ENCODE measurements around the gene CAV2. TPM values are rescaled to one million over a fixed set of nuclear protein-coding genes. Genes with fewer than 3 reads are reported as not detected.

CAV2 gene
- total RNA-seq, 2 experiments from 2014 or later = not detected

DNA sequence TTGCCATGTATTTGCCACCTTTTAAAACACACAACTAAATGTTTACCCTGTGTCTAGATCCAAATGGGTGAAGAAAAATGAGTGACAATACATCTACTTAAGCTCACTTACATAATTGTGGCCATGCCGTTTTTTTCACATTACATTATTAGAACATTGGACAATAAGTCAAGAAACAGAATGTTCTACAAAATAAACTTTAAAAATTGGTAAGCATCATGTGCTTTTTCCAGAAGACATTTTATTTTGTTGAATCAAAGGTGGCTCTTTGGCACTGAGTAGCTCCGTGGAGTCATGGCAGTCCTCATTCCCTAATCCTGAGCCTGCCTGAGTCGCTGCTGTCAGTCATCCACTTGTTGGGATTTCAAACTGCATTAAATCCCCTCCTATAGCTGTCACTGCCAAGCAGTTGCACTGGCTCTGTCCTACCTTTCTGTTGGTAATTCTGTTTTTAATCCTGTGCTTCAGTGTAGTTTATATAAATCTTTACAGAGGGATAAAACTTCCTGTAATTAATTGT, 57.6 kb downstream of the CAV2 start:
- H4K20me1 ChIP-seq (ENCODE audit: insufficient read depth, low read length) = no peaks in the 10 kb centered on the region
- BruUV-seq (replicated peaks) = no TSS peak
- no peaks in the 10 kb centered on the region for H3K9me3 ChIP-seq (ENCODE audit: low read length)
- no peak overlapping the region for H3K4me2 ChIP-seq (ENCODE audit: low read length)
- H2AFZ ChIP-seq (ENCODE audit: low read length) = no peak overlapping the region
- intact Hi-C loops (cut with micrococcal nuclease; ENCODE audit: unreplicated experiment) = no loop called here
- TF ChIP-seq, protein P1, sequence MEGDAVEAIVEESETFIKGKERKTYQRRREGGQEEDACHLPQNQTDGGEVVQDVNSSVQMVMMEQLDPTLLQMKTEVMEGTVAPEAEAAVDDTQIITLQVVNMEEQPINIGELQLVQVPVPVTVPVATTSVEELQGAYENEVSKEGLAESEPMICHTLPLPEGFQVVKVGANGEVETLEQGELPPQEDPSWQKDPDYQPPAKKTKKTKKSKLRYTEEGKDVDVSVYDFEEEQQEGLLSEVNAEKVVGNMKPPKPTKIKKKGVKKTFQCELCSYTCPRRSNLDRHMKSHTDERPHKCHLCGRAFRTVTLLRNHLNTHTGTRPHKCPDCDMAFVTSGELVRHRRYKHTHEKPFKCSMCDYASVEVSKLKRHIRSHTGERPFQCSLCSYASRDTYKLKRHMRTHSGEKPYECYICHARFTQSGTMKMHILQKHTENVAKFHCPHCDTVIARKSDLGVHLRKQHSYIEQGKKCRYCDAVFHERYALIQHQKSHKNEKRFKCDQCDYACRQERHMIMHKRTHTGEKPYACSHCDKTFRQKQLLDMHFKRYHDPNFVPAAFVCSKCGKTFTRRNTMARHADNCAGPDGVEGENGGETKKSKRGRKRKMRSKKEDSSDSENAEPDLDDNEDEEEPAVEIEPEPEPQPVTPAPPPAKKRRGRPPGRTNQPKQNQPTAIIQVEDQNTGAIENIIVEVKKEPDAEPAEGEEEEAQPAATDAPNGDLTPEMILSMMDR (conservative IDR thresholded peaks at IDR 0.05; ENCODE audit: low read length) = no peak
- no peaks in the 10 kb centered on the region for H3K36me3 ChIP-seq (ENCODE audit: insufficient read depth, low read length)
- DNase-seq (ENCODE audit: low spot score) = no peak
- no peaks in the 10 kb centered on the region for H3K79me2 ChIP-seq (ENCODE audit: insufficient read depth, low read depth, low read length)
- H3K9me2 ChIP-seq (ENCODE audit: insufficient read depth, low read length) = no peaks in the 10 kb centered on the region
- no peak overlapping the region for H3K27ac ChIP-seq (ENCODE audit: low read depth, low read length, poor library complexity, severe bottlenecking)
- CTCF ChIA-PET (ENCODE audit: unreplicated experiment) = no interaction called here
- H3K4me3 ChIP-seq (ENCODE audit: low read depth, low read length, poor library complexity, severe bottlenecking) = no peak overlapping the region
- POLR2A ChIA-PET = no interaction called here
- H3K4me1 ChIP-seq (ENCODE audit: insufficient read depth, low read length, poor library complexity, severe bottlenecking) = no peaks in the 10 kb centered on the region

DNA sequence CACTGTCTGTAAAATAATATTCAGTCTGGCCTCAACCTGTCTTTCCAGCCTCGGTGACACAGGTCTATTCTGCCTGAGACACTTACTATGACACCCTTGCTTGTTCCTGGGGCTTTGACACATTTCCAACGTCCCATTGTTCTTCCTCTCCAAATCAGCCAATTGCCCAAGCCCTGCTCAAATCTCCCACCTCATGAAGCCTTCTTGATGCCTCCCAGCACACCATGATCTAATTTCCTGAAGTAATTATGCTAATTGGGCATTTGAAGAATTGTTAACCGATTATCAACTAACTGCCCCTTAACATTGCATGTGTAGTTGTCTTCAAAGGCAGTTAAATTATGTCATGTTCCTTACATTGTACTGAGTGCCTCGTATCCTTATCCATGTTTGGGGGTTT, 58.4 kb downstream of the CAV2 start:
- TF ChIP-seq, protein P1 (conservative IDR thresholded peaks at IDR 0.05; ENCODE audit: low read length) = no peak
- no peak for TF ChIP-seq EZH2phosphoT487 (IDR thresholded peaks at IDR 0.05; ENCODE audit: borderline replicate concordance, low read depth, low read length)
- POLR2A ChIA-PET = no interaction called here
- H3K79me2 ChIP-seq (ENCODE audit: insufficient read depth, low read depth, low read length) = no peaks in the 10 kb centered on the region
- no peaks in the 10 kb centered on the region for H3K36me3 ChIP-seq (ENCODE audit: insufficient read depth, low read length)
- H3K9me3 ChIP-seq (ENCODE audit: low read length) = no peaks in the 10 kb centered on the region
- no peaks in the 10 kb centered on the region for H4K20me1 ChIP-seq (ENCODE audit: insufficient read depth, low read length)
- H2AFZ ChIP-seq (ENCODE audit: low read length) = no peak overlapping the region
- no peak overlapping the region for H3K27ac ChIP-seq (ENCODE audit: low read depth, low read length, poor library complexity, severe bottlenecking)
- H3K4me3 ChIP-seq (ENCODE audit: low read depth, low read length, poor library complexity, severe bottlenecking) = no peak overlapping the region
- intact Hi-C loops (cut with micrococcal nuclease; ENCODE audit: unreplicated experiment) = no loop called here
- BruUV-seq (replicated peaks) = no TSS peak
- no peaks in the 10 kb centered on the region for H3K9me2 ChIP-seq (ENCODE audit: insufficient read depth, low read length)
- no peaks in the 10 kb centered on the region for H3K4me1 ChIP-seq (ENCODE audit: insufficient read depth, low read length, poor library complexity, severe bottlenecking)
- H3K4me2 ChIP-seq (ENCODE audit: low read length) = no peak overlapping the region
- CTCF ChIA-PET (ENCODE audit: unreplicated experiment) = no interaction called here
- no peak for DNase-seq (ENCODE audit: low spot score)

Other genes starting within 250 kb of the CAV2 start
- not detected in 2 replicates for gene CAV1, start 25.3 kb downstream of the CAV2 start, total RNA-seq (2014; rRNA removed; shearing (Covaris generic))
- 0.30 TPM in 1 of 2 replicates, not detected in the other for gene CAV1, start 25.3 kb downstream of the CAV2 start, total RNA-seq (2022)
- not detected in 2 replicates for gene MET, start 172.5 kb downstream of the CAV2 start, total RNA-seq (2014; rRNA removed; shearing (Covaris generic))
- gene MET, start 172.5 kb downstream of the CAV2 start, total RNA-seq (2022) = not detected in 2 replicates